Right lobe of liver (tissue), 4 donors: ENCODE data around the gene ZNF627.
"Not testable (repeated sequence)": the region's sequence is repeated elsewhere in the genome, so short reads cannot be mapped to it uniquely, and the experiment has no call there.

Experiments used
- POLR2A ChIP-seq: fragments of 450-650 bp; IDR thresholded peaks from one replicate; pipeline ENCODE4 v1.6.1; 2017; ENCODE audit warnings: antibody characterized with exemption, mild to moderate bottlenecking
- TF ChIP-seq, protein P1 (sequence below), 4 donors: fragments of 200-600 bp in 3 of 4; fragments of 450-650 bp in 1 of 4; IDR thresholded peaks; one replicate each; pipeline versions ENCODE4 v1.5.1 to v1.8.0; 2016 to 2022; ENCODE audit warnings: antibody characterized with exemption in 4 of 4, mild to moderate bottlenecking in 2 of 4
- donor health status: DM: no; HTN: no; CAD: no.
- donor health status: DM: no; HTN: no; CAD: no.
- donor health status: DM: no; HTN: yes; CAD: no.

DNA sequence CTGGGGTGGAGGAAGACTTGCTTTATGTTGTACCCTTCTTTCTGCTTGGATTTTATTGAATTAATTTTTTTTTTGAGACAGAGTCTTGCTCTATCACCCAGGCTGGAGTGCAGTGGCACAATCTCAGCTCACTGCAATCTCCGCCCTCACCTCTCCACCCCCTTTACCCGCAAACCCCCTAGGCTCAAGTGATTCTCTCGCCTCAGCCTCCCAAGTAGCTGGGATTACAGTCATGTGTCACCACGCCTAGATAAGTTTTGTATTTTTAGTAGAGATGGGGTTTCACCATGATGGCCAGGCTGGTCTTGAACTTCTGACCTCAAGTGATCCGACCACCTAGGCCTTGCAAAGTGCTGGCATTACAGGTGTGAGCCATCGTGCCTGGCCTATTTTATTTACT is 23.9 kb upstream of the ZNF627 start:
- TF ChIP-seq, protein P1, sequence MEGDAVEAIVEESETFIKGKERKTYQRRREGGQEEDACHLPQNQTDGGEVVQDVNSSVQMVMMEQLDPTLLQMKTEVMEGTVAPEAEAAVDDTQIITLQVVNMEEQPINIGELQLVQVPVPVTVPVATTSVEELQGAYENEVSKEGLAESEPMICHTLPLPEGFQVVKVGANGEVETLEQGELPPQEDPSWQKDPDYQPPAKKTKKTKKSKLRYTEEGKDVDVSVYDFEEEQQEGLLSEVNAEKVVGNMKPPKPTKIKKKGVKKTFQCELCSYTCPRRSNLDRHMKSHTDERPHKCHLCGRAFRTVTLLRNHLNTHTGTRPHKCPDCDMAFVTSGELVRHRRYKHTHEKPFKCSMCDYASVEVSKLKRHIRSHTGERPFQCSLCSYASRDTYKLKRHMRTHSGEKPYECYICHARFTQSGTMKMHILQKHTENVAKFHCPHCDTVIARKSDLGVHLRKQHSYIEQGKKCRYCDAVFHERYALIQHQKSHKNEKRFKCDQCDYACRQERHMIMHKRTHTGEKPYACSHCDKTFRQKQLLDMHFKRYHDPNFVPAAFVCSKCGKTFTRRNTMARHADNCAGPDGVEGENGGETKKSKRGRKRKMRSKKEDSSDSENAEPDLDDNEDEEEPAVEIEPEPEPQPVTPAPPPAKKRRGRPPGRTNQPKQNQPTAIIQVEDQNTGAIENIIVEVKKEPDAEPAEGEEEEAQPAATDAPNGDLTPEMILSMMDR (IDR thresholded peaks at IDR 0.05), result not testable (repeated sequence)
- TF ChIP-seq POLR2A, result not testable (repeated sequence)
